Prostate gland (tissue), 2 donors: Measurements from ENCODE around the gene OR52B6. TPM values are rescaled to one million over a fixed set of nuclear protein-coding genes. Genes with fewer than 3 reads are reported as not detected.

Experiments used
- DNase-seq: peaks from one replicate; pipeline ENCODE4 v3.0.0-alpha.2; 2019; ENCODE audit warnings: low spot score
- H3K27ac ChIP-seq, 2 donors: fragments of 200-600 bp; sonication (generic); 2 replicates each; pipeline ENCODE4 v1.5.1; 2017 to 2019
- H3K27me3 ChIP-seq: fragments of 200-600 bp; sonication (generic); replicated peaks from 2 replicates; pipeline ENCODE4 v1.5.1; 2019; ENCODE audit not compliant: insufficient read depth
- H3K36me3 ChIP-seq, 2 donors: fragments of 200-600 bp; sonication (generic); 1 replicate in 1 of 2; 2 replicates in 1 of 2; pipeline versions ENCODE4 v1.5.1 to v1.8.1; 2017 to 2019
- H3K4me1 ChIP-seq: fragments of 200-600 bp; sonication (generic); replicated peaks from 2 replicates; pipeline ENCODE4 v1.5.1; 2019
- H3K4me3 ChIP-seq, 2 donors: fragments of 200-600 bp; sonication (generic); 2 replicates each; pipeline ENCODE4 v1.5.1; 2017 to 2019
- H3K9me3 ChIP-seq: fragments of 200-600 bp; sonication (generic); 2 replicates; pipeline ENCODE4 v1.5.1; 2017
- CTCF ChIP-seq, 4 experiments: fragments of 200-600 bp in 2 of 4; fragments of 450-650 bp in 2 of 4; sonication (generic) in 2 of 4; IDR thresholded peaks; 1 replicate in 3 of 4; 2 replicates in 1 of 4; pipeline ENCODE4 v1.5.1; 2016 to 2019; ENCODE audit warnings: antibody characterized with exemption in 4 of 4, mild to moderate bottlenecking in 2 of 4, moderate library complexity in 2 of 4
- POLR2A ChIP-seq: fragments of 450-650 bp; IDR thresholded peaks from one replicate; pipeline ENCODE4 v1.6.1; 2016; ENCODE audit warnings: antibody characterized with exemption, mild to moderate bottlenecking
- POLR2AphosphoS5 ChIP-seq: sonication (generic); formaldehyde crosslinking; IDR thresholded peaks from one replicate; pipeline ENCODE4 v1.6.1; 2017; ENCODE audit warnings: antibody characterized with exemption
- WGBS: methylation state at CpG from one replicate; pipeline ENCODE4 v1.1.5; 2018; 5-methylcytosine and 5-hydroxymethylcytosine counted together
- intact Hi-C: fragments of 100-400 bp; cut with DNase I; formaldehyde crosslinking; loops from one replicate; pipeline ENCODE4 v1.14.2; 2022
- total RNA-seq, 2 donors: library from RNA; depleted of rRNA; stranded (reverse); fragments of >200 nt; gene quantifications; one replicate each; pipeline ENCODE4 v1.1.0, GENCODE V29; 2016

OR52B6 gene
- total RNA-seq, 2 donors from 2014 or later = not detected

- intact Hi-C loops = no loop called here
- TF ChIP-seq POLR2AphosphoS5 (no peak), POLR2A (no peak), CTCF (IDR thresholded peaks at IDR 0.05) (no peak)
- WGBS = 86% methylated on average over 3 of the region's 3 CpGs
Measured at GRCh38 chr11:5546457-5546856, 34.2 kb upstream of the OR52B6 start.

GRCh38 chr11:5547982-5548381, 32.7 kb upstream of the OR52B6 start:
- H3K27me3 ChIP-seq = no peaks in the 10 kb centered on the region
- no peak for DNase-seq
- H3K4me3 ChIP-seq = no peak overlapping the region
- TF ChIP-seq CTCF (IDR thresholded peaks at IDR 0.05) (no peak), POLR2A (no peak), POLR2AphosphoS5 (no peak)
- no peaks in the 10 kb centered on the region for H3K36me3 ChIP-seq
- intact Hi-C loops = no loop called here
- H3K4me1 ChIP-seq = no peaks in the 10 kb centered on the region
- 83% methylated on average over 1 of the region's 1 CpG for WGBS
- no peaks in the 10 kb centered on the region for H3K9me3 ChIP-seq
- H3K27ac ChIP-seq = no peak overlapping the region

More at GRCh38 chr11:5546457-5546856, 34.2 kb upstream of the OR52B6 start:
- H3K4me3 ChIP-seq = no peak overlapping the region
- H3K36me3 ChIP-seq = no peaks in the 10 kb centered on the region
- H3K4me1 ChIP-seq = no peaks in the 10 kb centered on the region
- H3K27me3 ChIP-seq = no peaks in the 10 kb centered on the region
- H3K9me3 ChIP-seq = no peaks in the 10 kb centered on the region
- no peak for DNase-seq
- H3K27ac ChIP-seq = no peak overlapping the region

- Histone ChIP-seq H3K27me3 (no peaks in the 10 kb centered on the region), H3K4me3 (no peak within 1 kb of the TSS), H3K4me1 (no peaks in the 10 kb centered on the region), H3K36me3 (no peaks in the 10 kb centered on the region), H3K27ac (no peak within 1 kb of the TSS), H3K9me3 (no peaks in the 10 kb centered on the region)
- no peak for DNase-seq
- intact Hi-C loops = no loop called here
- 65% methylated on average over 1 of the region's 1 CpG for WGBS
- no peak for TF ChIP-seq POLR2AphosphoS5
- no peak for TF ChIP-seq POLR2A
- TF ChIP-seq CTCF (IDR thresholded peaks at IDR 0.05) = no peak
Measured at GRCh38 chr11:5548440-5548839, 32.2 kb upstream of the OR52B6 start, which contains the start of gene OR52H1. Gene OR52H1, minus strand, starts transcription at chr11:5548540. Its CDS starts 3,035 bp downstream, at chr11:5545505.

- Histone ChIP-seq H3K9me3 (no peaks in the 10 kb centered on the region), H3K36me3 (no peaks in the 10 kb centered on the region), H3K27me3 (no peaks in the 10 kb centered on the region), H3K27ac (no peak overlapping the region), H3K4me3 (no peak overlapping the region), H3K4me1 (no peaks in the 10 kb centered on the region)
- WGBS = 84% methylated on average over 5 of the region's 5 CpGs
- no peak for TF ChIP-seq POLR2AphosphoS5
- no peak for TF ChIP-seq CTCF (IDR thresholded peaks at IDR 0.05)
- TF ChIP-seq POLR2A = no peak
- no peak for DNase-seq
- intact Hi-C loops = no loop called here
Measured at GRCh38 chr11:5550440-5551095, 30.1 kb upstream of the OR52B6 start.

- H3K27ac ChIP-seq = no peak overlapping the region
- H3K4me1 ChIP-seq = no peaks in the 10 kb centered on the region
- H3K9me3 ChIP-seq = no peaks in the 10 kb centered on the region
- no peak for DNase-seq
- no peaks in the 10 kb centered on the region for H3K27me3 ChIP-seq
- TF ChIP-seq POLR2AphosphoS5 (no peak), POLR2A (no peak), CTCF (IDR thresholded peaks at IDR 0.05) (no peak)
- no peaks in the 10 kb centered on the region for H3K36me3 ChIP-seq
- no peak overlapping the region for H3K4me3 ChIP-seq
- intact Hi-C loops = no loop called here
Measured at GRCh38 chr11:5553343-5553742, 27.3 kb upstream of the OR52B6 start.
